22Rv1 (cell line): ENCODE results near the gene ILK.

Source experiments
- H3K27ac ChIP-seq: fragments of 450-650 bp; 2 replicates; pipeline ENCODE4 v1.5.1; 2017
- CTCF ChIP-seq: fragments of 450-650 bp; IDR thresholded peaks from 2 replicates; pipeline ENCODE4 v1.5.1; 2017; ENCODE audit warnings: mild to moderate bottlenecking
- ZFX ChIP-seq: fragments of 450-650 bp; IDR thresholded peaks from 2 replicates; pipeline ENCODE4 v1.6.1; 2017; ENCODE audit warnings: antibody characterized with exemption, borderline replicate concordance

ILK gene

GRCh38 chr11:6619004-6619745 is 15.6 kb downstream of the ILK start, which contains the start of gene TPP1:
Gene TPP1, minus strand, starts transcription at chr11:6619422. Its CDS starts 22 bp downstream, at chr11:6619400.
- peak within 1 kb of the TSS; percentile 22; the same call in 1 of the 2 replicates for H3K27ac ChIP-seq
- TF ChIP-seq CTCF (no peak), ZFX (no peak)

- TF ChIP-seq CTCF (no peak), ZFX (no peak)
- no peak overlapping the region for H3K27ac ChIP-seq
Observed at GRCh38 chr11:6620636-6621035, 17.1 kb downstream of the ILK start.

- no peak for TF ChIP-seq CTCF
- no peak for TF ChIP-seq ZFX
- no peak overlapping the region for H3K27ac ChIP-seq
Observed at GRCh38 chr11:6621711-6622211, 18.2 kb downstream of the ILK start.

- no peak for TF ChIP-seq CTCF
- H3K27ac ChIP-seq, result no peak overlapping the region
Observed at GRCh38 chr11:6622261-6623171, 18.9 kb downstream of the ILK start.

GRCh38 chr11:6623391-6624363 is 20.1 kb downstream of the ILK start:
- TF ChIP-seq ZFX (no peak), CTCF (no peak)
- H3K27ac ChIP-seq, result no peak overlapping the region

- H3K27ac ChIP-seq, result no peak overlapping the region
- TF ChIP-seq CTCF (no peak), ZFX (no peak)
Observed at GRCh38 chr11:6625156-6625831, 21.7 kb downstream of the ILK start.
